Lung (tissue), 12 donors: ENCODE measurements around the gene RABGAP1. TPM values are rescaled to one million over a fixed set of nuclear protein-coding genes. Genes with fewer than 3 reads are reported as not detected.

Experiments
- ATAC-seq: fragments of 200-7000 bp; cut with Tn5 transposase; one replicate; pipeline ENCODE4 v1.9.1; 2020; ENCODE audit warnings: moderate number of reproducible peaks; ENCODE audit not compliant: insufficient read depth, low FRiP score
- DNase-seq, 3 donors: peaks; one replicate each; pipeline ENCODE4 v3.0.0-alpha.2; 2013 to 2017
- H3K27ac ChIP-seq, 2 donors: one replicate each; pipeline ENCODE4 v1.5.1; 2013; ENCODE audit warnings: mild to moderate bottlenecking in 2 of 2, moderate library complexity in 2 of 2, control low read depth in 1 of 2, inconsistent platforms in 1 of 2, low read depth in 1 of 2, low read length in 1 of 2
- H3K27me3 ChIP-seq, 3 donors: one replicate each; pipeline ENCODE4 v1.5.1; 2013; ENCODE audit warnings: low read length in 2 of 3; ENCODE audit not compliant: control insufficient read depth in 3 of 3, insufficient read depth in 3 of 3
- H3K36me3 ChIP-seq, 4 donors: one replicate each; pipeline ENCODE4 v1.5.1; 2013; ENCODE audit warnings: low read length in 4 of 4, mild to moderate bottlenecking in 1 of 4, moderate library complexity in 1 of 4; ENCODE audit not compliant: control insufficient read depth in 4 of 4, insufficient read depth in 4 of 4
- H3K4me1 ChIP-seq, 5 donors: one replicate each; pipeline ENCODE4 v1.5.1; 2013; ENCODE audit warnings: low read length in 5 of 5, mild to moderate bottlenecking in 2 of 5, moderate library complexity in 1 of 5; ENCODE audit not compliant: control insufficient read depth in 5 of 5, insufficient read depth in 5 of 5
- H3K4me3 ChIP-seq: one replicate; pipeline ENCODE4 v1.5.1; 2013; ENCODE audit warnings: mild to moderate bottlenecking, control low read depth, moderate library complexity
- H3K9ac ChIP-seq, 2 donors: one replicate each; pipeline ENCODE4 v1.5.1; 2013; ENCODE audit warnings: low read length in 2 of 2, control low read depth in 1 of 2; ENCODE audit not compliant: insufficient read depth in 1 of 2
- H3K9me3 ChIP-seq, 4 donors: one replicate each; pipeline ENCODE4 v1.5.1; 2013; ENCODE audit warnings: low read length in 3 of 4, mild to moderate bottlenecking in 1 of 4, moderate library complexity in 1 of 4; ENCODE audit not compliant: control insufficient read depth in 4 of 4, insufficient read depth in 3 of 4
- CTCF ChIP-seq: IDR thresholded peaks from 2 replicates; pipeline ENCODE4 v1.5.1; 2012; ENCODE audit warnings: mild to moderate bottlenecking; ENCODE audit errors: control extremely low read depth, extremely low read depth
- WGBS, 2 donors: extraction: QIAGEN DNeasy Blood & Tissue Kit; methylation state at CpG; one replicate each; pipeline ENCODE4 v1.1.7; 2013; 5-methylcytosine and 5-hydroxymethylcytosine counted together
- polyA plus RNA-seq, 2 donors: library from polyadenylated mRNA; stranded (reverse); fragments of 200-250 nt; gene quantifications; one replicate each; pipeline ENCODE4 v1.2.1, GENCODE V29; 2013
- total RNA-seq, 2 donors: library from RNA; depleted of rRNA in 1 of 2; stranded (reverse); fragments of >200 nt in 1 of 2; gene quantifications; one replicate each; pipeline ENCODE4 v1.2.1, GENCODE V29; 2014 to 2021
- donor health status: control.
- donor health status: control.
- donor health status: Bipolar disorder and iron deficiency.
- donor health status: healthy.
- donor health status: DM: yes; HTN: yes; CAD: no.

Gene RABGAP1
- total and polyA plus RNA-seq, 4 donors = 9.6 to 103 (median 34.9) TPM

GRCh38 chr9:123072407-123072995 is 131.7 kb downstream of the RABGAP1 start:
- DNase-seq (no peak), ATAC-seq (no peak)
- no peak overlapping the region for H3K9ac ChIP-seq
- H3K27ac ChIP-seq = no peak overlapping the region
- no peak for TF ChIP-seq CTCF
- no peaks in the 10 kb centered on the region for H3K9me3 ChIP-seq
- peaks cover 8 to 36% (median 20%) of the 10 kb centered on the region in 4 donors for H3K36me3 ChIP-seq
- H3K4me3 ChIP-seq = no peak overlapping the region
- H3K27me3 ChIP-seq = no peaks in the 10 kb centered on the region
- peaks cover 0 to 6% (median 0%) of the 10 kb centered on the region in 5 donors for H3K4me1 ChIP-seq
- WGBS, 2 donors = 91 to 97% methylated on average over 2 of the region's 2 CpGs

GRCh38 chr9:123073441-123073840 is 132.6 kb downstream of the RABGAP1 start:
- H3K27ac ChIP-seq = peak overlapping the region in 1 of 2 donors; percentile 17
- no peak overlapping the region for H3K9ac ChIP-seq
- no peak for TF ChIP-seq CTCF
- peaks cover 0 to 6% (median 0%) of the 10 kb centered on the region in 5 donors for H3K4me1 ChIP-seq
- H3K9me3 ChIP-seq = no peaks in the 10 kb centered on the region
- no peak overlapping the region for H3K4me3 ChIP-seq
- WGBS, 2 donors = 73 to 84% methylated on average over 5 of the region's 5 CpGs
- DNase-seq (no peak), ATAC-seq (no peak)
- no peaks in the 10 kb centered on the region for H3K27me3 ChIP-seq
- peaks cover 9 to 31% (median 21%) of the 10 kb centered on the region in 4 donors for H3K36me3 ChIP-seq

- H3K4me1 ChIP-seq = peaks cover 0 to 6% (median 0%) of the 10 kb centered on the region in 5 donors
- 60 to 79% methylated on average over 1 of the region's 1 CpG for WGBS, 2 donors
- no peak overlapping the region for H3K27ac ChIP-seq
- ATAC-seq (no peak), DNase-seq (peak in 1 of 3 donors; percentile 38)
- H3K36me3 ChIP-seq = peaks cover 10 to 31% (median 22%) of the 10 kb centered on the region in 4 donors
- H3K9ac ChIP-seq = no peak overlapping the region
- no peak overlapping the region for H3K4me3 ChIP-seq
- no peaks in the 10 kb centered on the region for H3K27me3 ChIP-seq
- TF ChIP-seq CTCF = no peak
- no peaks in the 10 kb centered on the region for H3K9me3 ChIP-seq
Measured at GRCh38 chr9:123073991-123074422, 133.2 kb downstream of the RABGAP1 start.

- no peaks in the 10 kb centered on the region for H3K9me3 ChIP-seq
- no peak for DNase-seq
- H3K27me3 ChIP-seq = no peaks in the 10 kb centered on the region
- no peak for TF ChIP-seq CTCF
- no peak overlapping the region for H3K9ac ChIP-seq
- ATAC-seq = no peak
- WGBS, 2 donors = 86 to 88% methylated on average over 3 of the region's 3 CpGs
- no peak overlapping the region for H3K27ac ChIP-seq
- H3K4me1 ChIP-seq = peaks cover 0 to 6% (median 0%) of the 10 kb centered on the region in 5 donors
- H3K36me3 ChIP-seq = peaks cover 13 to 31% (median 23%) of the 10 kb centered on the region in 4 donors
- no peak overlapping the region for H3K4me3 ChIP-seq
Measured at GRCh38 chr9:123074628-123075027, 133.8 kb downstream of the RABGAP1 start.
